Brain microvascular endothelial cell (primary cell): ENCODE results near the gene SDK1.
A peak's percentile ranks its signal among the peaks of the same experiment; 100 is the strongest.

Experiments used
- DNase-seq: peaks from one replicate; pipeline ENCODE4 v3.0.0-alpha.2; 2020
- H3K27ac ChIP-seq: fragments of 250-450 bp; sonication (Bioruptor Pico); 2 replicates; pipeline ENCODE4 v1.5.1; 2020; ENCODE audit warnings: mild to moderate bottlenecking, moderate library complexity
- H3K27me3 ChIP-seq: fragments of 250-450 bp; sonication (Bioruptor Pico); replicated peaks from 2 replicates; pipeline ENCODE4 v1.5.1; 2020; ENCODE audit warnings: mild to moderate bottlenecking
- H3K36me3 ChIP-seq: fragments of 250-450 bp; sonication (Bioruptor Pico); replicated peaks from 2 replicates; pipeline ENCODE4 v1.5.1; 2020; ENCODE audit warnings: mild to moderate bottlenecking
- H3K4me3 ChIP-seq: 2 replicates; pipeline ENCODE4 v1.5.1; 2011; ENCODE audit warnings: low read depth, mild to moderate bottlenecking, control low read depth, low read length, moderate library complexity
- CTCF ChIP-seq: IDR thresholded peaks from 2 replicates; pipeline ENCODE4 v1.5.1; 2011; ENCODE audit warnings: low read depth, mild to moderate bottlenecking, moderate library complexity, low read length, control low read depth, inconsistent platforms; ENCODE audit errors: missing control alignments
- in situ Hi-C: cut with HindIII; loops from 2 replicates; pipeline ENCODE4 v1.10.0; 2017; ENCODE audit warnings: low sequenced_read_pairs, low pct_ligation_motif_present

Gene SDK1

GRCh38 chr7:3518546-3518945 is 217.5 kb downstream of the SDK1 start:
- no peak for TF ChIP-seq CTCF
- H3K36me3 ChIP-seq, result no peaks in the 10 kb centered on the region
- DNase-seq, result peak; percentile 25
- H3K27ac ChIP-seq, result no peak overlapping the region
- no peaks in the 10 kb centered on the region for H3K27me3 ChIP-seq
- no peak overlapping the region for H3K4me3 ChIP-seq
- in situ Hi-C loops, result no loop called here

DNA sequence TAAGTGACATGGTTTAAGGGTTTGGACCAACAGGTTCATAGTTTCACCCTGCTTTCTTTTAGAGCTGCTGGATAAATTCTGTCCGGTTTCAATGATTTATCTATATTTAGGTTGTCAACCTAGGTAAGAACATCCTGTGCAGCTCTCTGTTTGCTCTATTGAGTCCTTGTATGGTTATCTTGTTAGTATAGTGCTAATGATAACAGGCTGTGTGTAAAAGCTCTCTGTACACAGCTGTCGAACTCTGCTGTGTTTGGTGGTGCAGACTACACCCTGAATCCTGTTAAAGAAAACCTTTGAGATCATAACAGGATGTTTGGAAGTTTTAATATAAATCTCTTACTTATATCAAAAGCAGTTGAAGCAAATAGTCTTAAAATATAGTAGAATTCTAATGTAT is 219.2 kb downstream of the SDK1 start:
- Histone ChIP-seq H3K4me3 (no peak overlapping the region), H3K27ac (no peak overlapping the region), H3K27me3 (no peaks in the 10 kb centered on the region), H3K36me3 (no peaks in the 10 kb centered on the region)
- no peak for DNase-seq
- no peak for TF ChIP-seq CTCF
- in situ Hi-C loops, result no loop called here

DNA sequence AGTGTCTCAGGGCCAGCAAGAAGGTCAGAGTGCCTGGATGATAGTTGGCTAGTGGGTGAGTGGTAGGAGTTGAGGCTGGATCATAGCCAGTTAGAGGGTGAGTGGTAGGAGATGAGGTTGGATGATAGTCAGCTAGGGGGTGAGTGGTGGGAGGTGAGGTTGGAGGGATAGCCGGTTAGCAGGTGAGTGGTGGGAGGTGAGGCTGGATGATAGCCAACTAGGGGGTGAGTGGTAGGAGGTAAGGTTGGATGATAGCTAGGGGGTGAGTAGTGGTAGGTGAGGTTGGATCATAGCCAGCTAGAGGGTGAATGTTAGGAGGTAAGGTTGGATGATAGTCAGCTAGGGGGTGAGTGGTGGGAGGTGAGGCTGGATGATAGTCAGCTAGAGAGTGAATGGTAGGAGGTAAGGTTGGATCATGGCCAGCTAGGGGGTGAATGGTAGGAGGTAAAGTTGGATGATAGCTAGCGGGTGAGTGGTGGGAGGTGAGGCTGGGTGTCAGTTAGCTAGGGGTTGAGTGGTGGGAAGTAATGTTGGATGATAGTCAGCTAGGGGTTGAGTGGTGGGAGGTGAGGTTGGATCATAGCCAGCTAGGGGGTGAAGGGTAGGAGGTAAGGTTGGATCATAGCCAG is 226.6 kb downstream of the SDK1 start:
- DNase-seq, result no peak
- Histone ChIP-seq H3K36me3 (no peaks in the 10 kb centered on the region), H3K27ac (no peak overlapping the region), H3K4me3 (no peak overlapping the region), H3K27me3 (no peaks in the 10 kb centered on the region)
- TF ChIP-seq CTCF, result no peak
- in situ Hi-C loops, result no loop called here

GRCh38 chr7:3533040-3533439 is 232.0 kb downstream of the SDK1 start:
- no peak for DNase-seq
- no peaks in the 10 kb centered on the region for H3K36me3 ChIP-seq
- no peaks in the 10 kb centered on the region for H3K27me3 ChIP-seq
- H3K4me3 ChIP-seq, result no peak overlapping the region
- TF ChIP-seq CTCF, result no peak
- in situ Hi-C loops, result no loop called here
- H3K27ac ChIP-seq, result no peak overlapping the region

- in situ Hi-C loops, result no loop called here
- no peaks in the 10 kb centered on the region for H3K27me3 ChIP-seq
- DNase-seq, result peak; percentile 66
- no peak for TF ChIP-seq CTCF
- H3K4me3 ChIP-seq, result no peak overlapping the region
- no peaks in the 10 kb centered on the region for H3K36me3 ChIP-seq
- no peak overlapping the region for H3K27ac ChIP-seq
Observed at GRCh38 chr7:3537210-3537875, 236.3 kb downstream of the SDK1 start.

DNA sequence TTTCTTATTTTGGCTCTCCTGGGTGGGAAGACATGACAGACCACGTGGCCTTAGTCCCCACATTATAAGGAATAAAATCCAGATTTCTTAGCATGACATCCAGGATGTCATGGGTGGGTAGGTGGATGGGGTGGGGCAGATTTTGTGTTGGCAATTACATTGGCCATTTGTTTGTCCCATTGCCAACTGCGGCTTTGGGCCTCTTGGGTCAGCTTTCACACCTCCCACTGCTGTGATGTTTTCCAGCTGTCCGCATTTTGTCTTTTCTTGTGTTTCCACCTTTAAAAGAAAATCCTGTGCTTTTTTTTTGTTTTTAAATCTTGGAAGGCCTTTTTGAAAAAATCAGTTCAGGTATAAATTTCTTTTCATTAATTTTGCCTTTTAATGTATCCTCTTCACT is 237.0 kb downstream of the SDK1 start:
- H3K27me3 ChIP-seq, result no peaks in the 10 kb centered on the region
- in situ Hi-C loops, result no loop called here

More for the DNA sequence above, 237.0 kb downstream of the SDK1 start:
- H3K4me3 ChIP-seq, result no peak overlapping the region
- TF ChIP-seq CTCF, result no peak
- DNase-seq, result no peak
- no peaks in the 10 kb centered on the region for H3K36me3 ChIP-seq
- H3K27ac ChIP-seq, result no peak overlapping the region
